Glutamatergic neuron (in vitro differentiated cells): ENCODE measurements around the gene PPP2R1B. TPM values are rescaled to one million over a fixed set of nuclear protein-coding genes. Genes with fewer than 3 reads are reported as not detected.
A peak's percentile ranks its signal among the peaks of the same experiment; 100 is the strongest.

Experiments used
- DNase-seq: peaks from one replicate; pipeline ENCODE4 v3.0.0; 2022
- H3K27ac Mint-ChIP-seq: one replicate; pipeline ENCODE4 v1.8.0; 2020; ENCODE audit warnings: mild to moderate bottlenecking, mixed read lengths, inconsistent platforms; ENCODE audit not compliant: unreplicated experiment
- H3K27me3 Mint-ChIP-seq: one replicate; pipeline ENCODE4 v1.8.0; 2020; ENCODE audit warnings: mild to moderate bottlenecking, moderate library complexity, mixed read lengths, inconsistent platforms; ENCODE audit not compliant: unreplicated experiment
- H3K36me3 Mint-ChIP-seq: one replicate; pipeline ENCODE4 v1.8.0; 2020; ENCODE audit warnings: mild to moderate bottlenecking, mixed read lengths, inconsistent platforms; ENCODE audit not compliant: unreplicated experiment
- H3K4me1 Mint-ChIP-seq: one replicate; pipeline ENCODE4 v1.8.0; 2020; ENCODE audit warnings: mild to moderate bottlenecking, low read depth, mixed read lengths, inconsistent platforms; ENCODE audit not compliant: unreplicated experiment
- H3K4me3 Mint-ChIP-seq: one replicate; pipeline ENCODE4 v1.8.0; 2020; ENCODE audit warnings: mild to moderate bottlenecking, mixed read lengths, inconsistent platforms; ENCODE audit not compliant: unreplicated experiment
- H3K9me3 Mint-ChIP-seq: one replicate; pipeline ENCODE4 v1.8.0; 2020; ENCODE audit warnings: mild to moderate bottlenecking, moderate library complexity, mixed read lengths, inconsistent platforms; ENCODE audit not compliant: unreplicated experiment
- total RNA-seq: library from RNA; stranded (reverse); fragmentation: NEBNext Ultra II Directional; extraction: Animal tissue kit (Norgen Biotek cat#: 25700); gene quantifications from one replicate; pipeline ENCODE4 v1.2.1, GENCODE V29; 2021; ENCODE audit not compliant: unreplicated experiment
- TF ChIP-seq, protein P1 (sequence below): fragments of 200-600 bp; sonication (generic); IDR thresholded peaks from one replicate; pipeline ENCODE4 v1.5.0; 2021; ENCODE audit not compliant: partially characterized antibody, unreplicated experiment

The PPP2R1B gene
- total RNA-seq, 1 donor from 2014 or later: 66.3 TPM

DNA sequence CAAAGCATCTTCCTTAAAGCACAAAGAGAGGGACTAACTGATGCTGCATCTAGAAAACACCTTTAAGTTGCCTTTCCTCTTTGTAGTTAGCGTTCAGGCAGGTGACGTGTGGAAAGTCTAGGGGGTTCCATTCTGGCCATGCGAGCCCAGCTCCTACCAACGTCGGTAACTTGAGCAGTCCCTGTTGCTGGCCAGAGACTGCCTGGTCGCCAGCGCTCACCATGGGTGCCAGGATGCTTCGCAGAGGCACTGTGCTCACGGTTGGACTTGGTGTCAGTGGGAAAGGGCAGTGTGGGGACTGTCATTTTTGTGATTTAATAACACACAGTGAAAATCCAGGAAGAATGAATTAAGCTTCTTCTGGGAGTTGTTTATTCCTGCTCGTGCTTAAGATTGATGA lies 40.6 kb downstream of the PPP2R1B start:
- Mint-ChIP-seq H3K36me3 (no peaks in the 10 kb centered on the region), H3K27ac (no peak overlapping the region), H3K4me3 (no peak overlapping the region), H3K9me3 (peaks cover 4% of the 10 kb centered on the region), H3K4me1 (peaks cover 46% of the 10 kb centered on the region), H3K27me3 (no peaks in the 10 kb centered on the region)
- TF ChIP-seq, protein P1, sequence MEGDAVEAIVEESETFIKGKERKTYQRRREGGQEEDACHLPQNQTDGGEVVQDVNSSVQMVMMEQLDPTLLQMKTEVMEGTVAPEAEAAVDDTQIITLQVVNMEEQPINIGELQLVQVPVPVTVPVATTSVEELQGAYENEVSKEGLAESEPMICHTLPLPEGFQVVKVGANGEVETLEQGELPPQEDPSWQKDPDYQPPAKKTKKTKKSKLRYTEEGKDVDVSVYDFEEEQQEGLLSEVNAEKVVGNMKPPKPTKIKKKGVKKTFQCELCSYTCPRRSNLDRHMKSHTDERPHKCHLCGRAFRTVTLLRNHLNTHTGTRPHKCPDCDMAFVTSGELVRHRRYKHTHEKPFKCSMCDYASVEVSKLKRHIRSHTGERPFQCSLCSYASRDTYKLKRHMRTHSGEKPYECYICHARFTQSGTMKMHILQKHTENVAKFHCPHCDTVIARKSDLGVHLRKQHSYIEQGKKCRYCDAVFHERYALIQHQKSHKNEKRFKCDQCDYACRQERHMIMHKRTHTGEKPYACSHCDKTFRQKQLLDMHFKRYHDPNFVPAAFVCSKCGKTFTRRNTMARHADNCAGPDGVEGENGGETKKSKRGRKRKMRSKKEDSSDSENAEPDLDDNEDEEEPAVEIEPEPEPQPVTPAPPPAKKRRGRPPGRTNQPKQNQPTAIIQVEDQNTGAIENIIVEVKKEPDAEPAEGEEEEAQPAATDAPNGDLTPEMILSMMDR: no peak
- no peak for DNase-seq

- no peaks in the 10 kb centered on the region for H3K27me3 Mint-ChIP-seq
- DNase-seq: no peak
- no peaks in the 10 kb centered on the region for H3K36me3 Mint-ChIP-seq
- peaks cover 44% of the 10 kb centered on the region for H3K4me1 Mint-ChIP-seq
- H3K27ac Mint-ChIP-seq: no peak overlapping the region
- TF ChIP-seq, protein P1: no peak
- no peak overlapping the region for H3K4me3 Mint-ChIP-seq
- H3K9me3 Mint-ChIP-seq: peaks cover 4% of the 10 kb centered on the region
These were observed 41.5 kb downstream of the PPP2R1B start for GRCh38 chr11:111724615-111725129.

- H3K36me3 Mint-ChIP-seq: no peaks in the 10 kb centered on the region
- DNase-seq: no peak
These were observed 42.6 kb downstream of the PPP2R1B start for GRCh38 chr11:111723595-111723994.

DNA sequence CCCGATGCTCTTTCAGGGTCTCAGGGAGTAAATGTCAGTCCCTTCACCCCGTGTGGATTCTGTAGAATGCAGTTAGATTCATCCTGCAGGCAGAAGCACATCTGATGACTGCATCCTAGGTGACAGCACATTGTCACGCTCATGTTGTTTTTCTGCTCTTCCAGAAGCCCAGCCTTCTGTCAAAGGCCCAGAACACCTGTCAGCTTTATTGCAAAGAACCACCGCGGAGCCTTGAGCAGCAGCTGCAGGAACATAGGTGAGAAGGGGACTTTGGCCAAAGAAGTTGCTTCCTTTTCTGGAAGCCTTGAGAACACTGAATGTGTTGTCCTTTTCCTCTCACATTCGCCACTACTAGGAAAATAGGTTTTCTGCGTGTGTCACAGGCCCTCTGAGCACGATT lies 43.7 kb downstream of the PPP2R1B start:
- H3K4me3 Mint-ChIP-seq: no peak overlapping the region
- peaks cover 40% of the 10 kb centered on the region for H3K4me1 Mint-ChIP-seq
- TF ChIP-seq, protein P1: no peak
- no peak for DNase-seq
- peaks cover 2% of the 10 kb centered on the region for H3K9me3 Mint-ChIP-seq
- no peaks in the 10 kb centered on the region for H3K36me3 Mint-ChIP-seq
- H3K27ac Mint-ChIP-seq: no peak overlapping the region
- H3K27me3 Mint-ChIP-seq: no peaks in the 10 kb centered on the region

More at GRCh38 chr11:111723595-111723994, 42.6 kb downstream of the PPP2R1B start:
- peaks cover 2% of the 10 kb centered on the region for H3K9me3 Mint-ChIP-seq
- peaks cover 41% of the 10 kb centered on the region for H3K4me1 Mint-ChIP-seq
- TF ChIP-seq, protein P1: no peak
- no peaks in the 10 kb centered on the region for H3K27me3 Mint-ChIP-seq
- no peak overlapping the region for H3K27ac Mint-ChIP-seq
- no peak overlapping the region for H3K4me3 Mint-ChIP-seq

- peak overlapping the region; percentile 11 for H3K4me3 Mint-ChIP-seq
- TF ChIP-seq, protein P1: no peak
- peaks cover 2% of the 10 kb centered on the region for H3K9me3 Mint-ChIP-seq
- no peaks in the 10 kb centered on the region for H3K27me3 Mint-ChIP-seq
- H3K27ac Mint-ChIP-seq: peak overlapping the region; percentile 39
- peaks cover 27% of the 10 kb centered on the region for H3K4me1 Mint-ChIP-seq
- no peak for DNase-seq
- no peaks in the 10 kb centered on the region for H3K36me3 Mint-ChIP-seq
These were observed 45.2 kb downstream of the PPP2R1B start for GRCh38 chr11:111720801-111721494.
